BE2C (cell line): Measurements from ENCODE around the gene SEL1L3.

Source experiments
- DNase-seq: peaks from one replicate; pipeline ENCODE4 v3.0.0-alpha.2; 2020
- H3K27me3 ChIP-seq: fragments of 250-450 bp; sonication (Bioruptor Pico); 2 replicates; pipeline ENCODE4 v1.5.1; 2020; ENCODE audit warnings: mild to moderate bottlenecking
- H3K36me3 ChIP-seq: fragments of 250-450 bp; sonication (Bioruptor Pico); 2 replicates; pipeline ENCODE4 v1.5.1; 2020; ENCODE audit warnings: mild to moderate bottlenecking
- H3K4me1 ChIP-seq: fragments of 250-450 bp; sonication (Bioruptor Pico); 2 replicates; pipeline ENCODE4 v1.5.1; 2020
- H3K4me3 ChIP-seq: 2 replicates; pipeline ENCODE4 v1.5.1; 2011; ENCODE audit warnings: low read depth, low read length
- H3K9me3 ChIP-seq: fragments of 250-450 bp; sonication (Bioruptor Pico); 2 replicates; pipeline ENCODE4 v1.5.1; 2020
- CTCF ChIP-seq: IDR thresholded peaks from 2 replicates; pipeline ENCODE4 v1.5.1; 2012; ENCODE audit warnings: mild to moderate bottlenecking, low read depth, low read length

SEL1L3 gene

GRCh38 chr4:25809996-25810395 is 52.8 kb downstream of the SEL1L3 start:
- no peak for TF ChIP-seq CTCF
- H3K27me3 ChIP-seq: peaks cover 4% of the 10 kb centered on the region; the same call in 1 of the 2 replicates
- no peaks in the 10 kb centered on the region for H3K36me3 ChIP-seq
- DNase-seq: no peak
- H3K4me3 ChIP-seq: no peak overlapping the region
- H3K9me3 ChIP-seq: no peaks in the 10 kb centered on the region
- H3K4me1 ChIP-seq: no peaks in the 10 kb centered on the region

GRCh38 chr4:25807102-25807728 is 55.6 kb downstream of the SEL1L3 start:
- Histone ChIP-seq H3K9me3 (no peaks in the 10 kb centered on the region), H3K36me3 (no peaks in the 10 kb centered on the region), H3K4me1 (no peaks in the 10 kb centered on the region), H3K4me3 (no peak overlapping the region), H3K27me3 (peaks cover 4% of the 10 kb centered on the region; the same call in 1 of the 2 replicates)
- TF ChIP-seq CTCF: no peak
- DNase-seq: no peak

- TF ChIP-seq CTCF: no peak
- Histone ChIP-seq H3K36me3 (no peaks in the 10 kb centered on the region), H3K4me3 (no peak overlapping the region)
These were observed 57.4 kb downstream of the SEL1L3 start for GRCh38 chr4:25805255-25805860.

GRCh38 chr4:25803720-25804225 is 59.0 kb downstream of the SEL1L3 start:
- Histone ChIP-seq H3K4me3 (no peak overlapping the region), H3K4me1 (no peaks in the 10 kb centered on the region), H3K36me3 (no peaks in the 10 kb centered on the region), H3K27me3 (peaks cover 4% of the 10 kb centered on the region; the same call in 1 of the 2 replicates), H3K9me3 (no peaks in the 10 kb centered on the region)
- no peak for TF ChIP-seq CTCF
- no peak for DNase-seq

More at GRCh38 chr4:25805255-25805860, 57.4 kb downstream of the SEL1L3 start:
- DNase-seq: no peak
- peaks cover 4% of the 10 kb centered on the region; the same call in 1 of the 2 replicates for H3K27me3 ChIP-seq
- H3K9me3 ChIP-seq: no peaks in the 10 kb centered on the region
- H3K4me1 ChIP-seq: no peaks in the 10 kb centered on the region

GRCh38 chr4:25801594-25801993 is 61.2 kb downstream of the SEL1L3 start:
- H3K4me3 ChIP-seq: no peak overlapping the region
- TF ChIP-seq CTCF: no peak
- H3K36me3 ChIP-seq: no peaks in the 10 kb centered on the region

GRCh38 chr4:25800245-25800644 is 62.5 kb downstream of the SEL1L3 start:
- Histone ChIP-seq H3K9me3 (no peaks in the 10 kb centered on the region), H3K36me3 (no peaks in the 10 kb centered on the region), H3K27me3 (no peaks in the 10 kb centered on the region), H3K4me1 (no peaks in the 10 kb centered on the region), H3K4me3 (no peak overlapping the region)
- TF ChIP-seq CTCF: no peak
- no peak for DNase-seq

More at GRCh38 chr4:25801594-25801993, 61.2 kb downstream of the SEL1L3 start:
- H3K9me3 ChIP-seq: no peaks in the 10 kb centered on the region
- no peak for DNase-seq
- H3K4me1 ChIP-seq: no peaks in the 10 kb centered on the region
- H3K27me3 ChIP-seq: no peaks in the 10 kb centered on the region
